C4-2B (cell line): ENCODE results near the gene AMTN.
"Not testable (repeated sequence)": the region's sequence is repeated elsewhere in the genome, so short reads cannot be mapped to it uniquely, and the experiment has no call there.

ENCODE experiments used
- H3K27ac ChIP-seq: fragments of 450-650 bp; 2 replicates; pipeline ENCODE4 v1.5.1; 2017
- ZFX ChIP-seq: fragments of 450-650 bp; IDR thresholded peaks from 2 replicates; pipeline ENCODE4 v1.6.1; 2017
- TF ChIP-seq, protein P1 (sequence below): fragments of 450-650 bp; conservative IDR thresholded peaks from 2 replicates; pipeline ENCODE4 v1.5.1; 2017; ENCODE audit warnings: mild to moderate bottlenecking

The AMTN gene

DNA sequence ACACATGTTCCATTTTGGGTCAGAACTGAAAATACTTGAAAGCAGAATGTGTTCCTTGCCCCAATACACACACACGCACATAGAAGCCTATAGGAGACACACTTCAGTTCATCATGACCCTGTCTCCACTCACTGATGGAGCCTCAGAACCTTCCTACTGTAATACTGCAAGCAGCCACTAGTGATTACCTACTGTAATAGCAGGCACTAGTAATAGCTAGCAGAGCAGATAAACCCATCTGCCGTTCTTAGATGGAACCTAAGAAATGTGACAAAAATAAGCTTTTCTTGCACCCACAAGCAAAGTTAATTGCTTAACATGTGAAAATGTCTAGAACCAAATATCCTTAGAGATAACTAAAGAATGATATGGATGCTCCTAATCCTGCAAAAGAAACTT lies 13.6 kb downstream of the AMTN start:
- TF ChIP-seq ZFX = no peak
- TF ChIP-seq, protein P1, sequence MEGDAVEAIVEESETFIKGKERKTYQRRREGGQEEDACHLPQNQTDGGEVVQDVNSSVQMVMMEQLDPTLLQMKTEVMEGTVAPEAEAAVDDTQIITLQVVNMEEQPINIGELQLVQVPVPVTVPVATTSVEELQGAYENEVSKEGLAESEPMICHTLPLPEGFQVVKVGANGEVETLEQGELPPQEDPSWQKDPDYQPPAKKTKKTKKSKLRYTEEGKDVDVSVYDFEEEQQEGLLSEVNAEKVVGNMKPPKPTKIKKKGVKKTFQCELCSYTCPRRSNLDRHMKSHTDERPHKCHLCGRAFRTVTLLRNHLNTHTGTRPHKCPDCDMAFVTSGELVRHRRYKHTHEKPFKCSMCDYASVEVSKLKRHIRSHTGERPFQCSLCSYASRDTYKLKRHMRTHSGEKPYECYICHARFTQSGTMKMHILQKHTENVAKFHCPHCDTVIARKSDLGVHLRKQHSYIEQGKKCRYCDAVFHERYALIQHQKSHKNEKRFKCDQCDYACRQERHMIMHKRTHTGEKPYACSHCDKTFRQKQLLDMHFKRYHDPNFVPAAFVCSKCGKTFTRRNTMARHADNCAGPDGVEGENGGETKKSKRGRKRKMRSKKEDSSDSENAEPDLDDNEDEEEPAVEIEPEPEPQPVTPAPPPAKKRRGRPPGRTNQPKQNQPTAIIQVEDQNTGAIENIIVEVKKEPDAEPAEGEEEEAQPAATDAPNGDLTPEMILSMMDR = peak; percentile 23; the same call in 1 of the 2 replicates
- H3K27ac ChIP-seq = no peak overlapping the region

DNA sequence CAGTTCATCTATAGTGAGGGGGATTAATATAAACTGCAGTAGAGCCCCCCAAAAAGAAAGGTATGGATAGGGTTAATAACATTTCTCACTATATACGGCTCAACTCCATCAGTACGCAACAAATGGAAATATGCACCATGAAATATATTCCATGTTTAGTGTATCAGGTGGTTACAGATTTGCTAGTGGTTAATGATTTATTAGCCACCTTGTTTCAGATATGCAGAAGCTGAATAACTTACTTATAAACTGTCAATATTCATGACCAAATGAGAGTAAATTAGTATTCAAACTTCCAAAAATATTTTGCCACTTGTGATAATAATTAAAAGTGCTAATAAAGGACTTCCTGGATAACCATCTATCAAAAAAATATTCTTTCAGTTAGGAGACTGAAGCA lies 14.8 kb downstream of the AMTN start:
- no peak for TF ChIP-seq ZFX
- TF ChIP-seq, protein P1 = no peak
- no peak overlapping the region for H3K27ac ChIP-seq

DNA sequence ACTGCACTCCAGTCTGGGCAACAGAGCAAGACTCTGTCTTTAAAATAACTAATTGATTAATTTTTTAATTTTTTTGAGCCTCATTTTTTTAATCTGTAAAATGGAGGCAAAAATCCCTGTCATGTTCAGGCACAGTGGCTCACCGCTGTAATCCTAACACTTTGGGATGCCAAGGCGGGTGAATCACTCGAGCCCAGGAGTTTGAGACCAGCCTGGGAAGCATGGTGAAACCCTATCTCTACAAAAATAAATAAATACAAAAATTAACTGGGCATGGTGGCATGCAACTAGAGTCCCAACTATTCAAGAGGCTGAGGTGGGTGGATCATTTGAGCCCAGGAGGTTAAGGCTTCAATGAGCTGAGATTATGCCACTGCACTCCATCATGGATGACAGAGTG lies 15.4 kb downstream of the AMTN start:
- no peak overlapping the region for H3K27ac ChIP-seq
- TF ChIP-seq, protein P1 = no peak
- no peak for TF ChIP-seq ZFX

DNA sequence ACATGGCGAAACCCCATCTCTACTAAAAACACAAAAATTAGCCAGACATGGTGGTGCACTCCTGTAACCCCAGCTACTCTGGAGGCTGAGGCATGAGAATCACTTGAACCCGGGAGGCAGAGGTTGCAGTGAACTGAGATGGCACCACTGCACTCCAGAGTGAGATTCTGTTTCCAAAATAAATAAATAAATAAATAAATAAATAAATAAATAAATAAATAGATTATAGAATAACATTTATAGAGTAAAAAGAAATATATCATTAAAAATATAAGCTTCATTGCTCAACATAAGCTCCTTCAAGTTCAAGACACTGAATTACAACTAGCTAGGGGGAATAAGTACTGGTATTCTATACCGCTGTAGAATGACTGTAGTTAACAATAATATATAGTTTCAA lies 16.5 kb downstream of the AMTN start:
- not testable (repeated sequence) for H3K27ac ChIP-seq

DNA sequence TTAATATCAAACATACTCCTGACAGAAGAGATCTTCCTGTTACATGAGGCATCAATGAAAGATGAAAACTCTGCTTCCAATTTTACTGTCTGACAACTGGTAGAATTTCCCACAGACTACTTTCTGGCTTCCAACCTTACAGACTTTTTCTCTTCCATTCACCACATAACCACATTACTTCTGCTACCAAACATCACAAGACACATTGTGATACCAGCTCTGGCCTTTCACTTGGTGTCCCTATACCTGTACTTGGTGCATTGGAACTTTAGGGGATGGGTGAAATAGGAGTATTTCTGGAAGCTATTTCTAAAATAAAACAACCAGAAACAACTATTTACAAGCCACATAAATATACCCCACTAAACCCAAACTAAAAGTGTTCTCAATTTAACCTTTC lies 20.5 kb downstream of the AMTN start:
- H3K27ac ChIP-seq = no peak overlapping the region
- TF ChIP-seq, protein P1 = no peak
- no peak for TF ChIP-seq ZFX

DNA sequence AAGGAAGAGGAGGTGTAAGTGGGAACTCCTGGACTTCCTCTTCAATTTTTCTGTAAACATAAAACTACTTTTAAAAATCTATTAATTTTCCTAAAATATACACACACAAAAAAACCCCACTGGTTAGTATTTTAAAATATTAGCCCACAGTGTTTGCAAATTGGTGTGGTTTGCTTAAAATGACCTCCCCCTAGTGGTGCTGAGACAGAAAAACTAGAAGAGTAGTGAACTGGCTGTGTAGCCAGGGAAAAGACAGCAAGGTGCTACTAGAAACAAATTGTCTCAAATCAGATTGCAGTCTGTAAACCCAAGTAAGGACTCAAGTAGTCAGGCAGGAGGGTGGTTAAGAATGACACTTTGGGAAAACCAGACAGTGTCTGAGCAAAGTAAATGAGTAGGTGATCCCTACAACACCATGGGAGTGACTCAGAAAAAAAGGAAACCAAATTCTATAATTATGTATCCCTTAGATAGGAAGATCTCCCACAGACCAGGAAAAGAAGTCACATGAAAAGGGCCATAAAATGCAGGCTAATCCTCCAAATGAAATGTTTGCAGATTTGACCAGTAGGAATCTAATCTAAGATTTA lies 26.0 kb downstream of the AMTN start:
- H3K27ac ChIP-seq = no peak overlapping the region

DNA sequence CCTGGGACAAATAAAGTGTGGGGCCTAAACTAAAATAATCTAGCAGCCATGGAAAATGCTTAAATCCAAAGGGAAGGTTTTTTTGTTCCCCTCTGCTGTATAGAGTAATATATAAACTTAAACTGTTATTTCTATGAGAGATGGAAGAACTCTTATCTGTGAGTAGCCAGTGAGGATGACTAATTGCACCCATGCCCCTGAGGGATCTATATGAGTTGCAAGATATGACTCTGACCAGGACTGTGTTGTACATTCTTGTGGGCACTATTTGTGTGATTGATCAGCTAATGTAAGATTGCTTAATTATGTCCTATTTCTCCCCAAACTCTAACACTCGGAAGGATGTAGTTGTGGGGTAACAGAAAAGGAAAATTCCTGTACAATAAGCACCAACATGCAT lies 38.5 kb downstream of the AMTN start:
- no peak for TF ChIP-seq ZFX
- TF ChIP-seq, protein P1 = no peak

More for the DNA sequence above, 26.0 kb downstream of the AMTN start:
- no peak for TF ChIP-seq ZFX
- TF ChIP-seq, protein P1 = peak; percentile 84

DNA sequence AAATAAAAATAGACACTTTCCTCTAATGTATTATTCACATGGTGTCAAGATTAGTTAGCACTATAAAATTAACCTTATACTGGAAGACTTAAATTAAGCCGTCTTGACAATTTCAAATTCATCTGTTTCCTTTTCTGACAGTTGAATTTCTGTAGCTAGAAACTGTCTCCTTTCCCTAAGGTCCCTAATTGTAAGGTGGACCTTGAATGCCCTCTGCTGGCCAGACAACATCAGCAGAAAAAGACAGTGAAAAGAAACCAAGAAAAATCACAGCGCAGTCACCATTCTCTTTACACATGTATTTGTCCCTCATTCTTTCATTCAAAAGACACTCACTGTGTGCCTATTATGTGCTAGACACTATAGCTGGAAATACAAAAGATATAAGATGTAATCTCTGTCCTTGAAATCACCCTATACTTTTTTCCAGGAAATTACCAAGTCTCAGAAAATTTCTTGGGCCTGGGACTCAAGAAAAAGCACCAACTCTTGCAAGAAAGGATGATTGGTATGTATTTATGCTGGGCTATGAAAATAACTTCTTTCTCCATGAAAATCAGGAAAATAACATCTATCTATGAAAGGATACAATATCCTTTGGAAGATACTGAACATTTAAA lies 41.0 kb downstream of the AMTN start:
- TF ChIP-seq ZFX = no peak
- TF ChIP-seq, protein P1 = peak; percentile 88
- no peak overlapping the region for H3K27ac ChIP-seq

More for the DNA sequence above, 38.5 kb downstream of the AMTN start:
- H3K27ac ChIP-seq = no peak overlapping the region
